OCI-LY7 (cell line): Measurements from ENCODE around the gene AGPAT3. TPM values are rescaled to one million over a fixed set of nuclear protein-coding genes. Genes with fewer than 3 reads are reported as not detected.

Experiments
- BruUV-seq: library from RNA; stranded (reverse); fragments of 400-500 nt; replicated peaks from 2 replicates; lab custom pipeline; 2021; lab: Mats Ljungman, UMichigan
- CTCF ChIA-PET: fragments of 300-600 bp; sonication (Branson Sonifier 250); formaldehyde crosslinking; loops from one replicate; lab custom pipeline; 2022; ENCODE audit warnings: antibody characterized with exemption; ENCODE audit not compliant: unreplicated experiment; lab: Charles Lee
- POLR2A ChIA-PET: fragments of 300-600 bp; sonication (Branson Sonifier 250); formaldehyde crosslinking; loops from one replicate; lab custom pipeline; 2022; ENCODE audit warnings: antibody characterized with exemption; lab: Charles Lee
- DNase-seq: peaks from one replicate; pipeline ENCODE4 v3.0.0-alpha.2; 2015; ENCODE audit warnings: low spot score
- H2AFZ ChIP-seq: fragments of 200-600 bp; sonication (generic), shearing (Covaris generic); 2 replicates; pipeline ENCODE4 v1.6.1; 2014; ENCODE audit warnings: mild to moderate bottlenecking, antibody characterized with exemption, low read length, moderate library complexity
- H3K27ac ChIP-seq: fragments of 200-600 bp; sonication (generic); 2 replicates; pipeline ENCODE4 v1.5.1; 2014; ENCODE audit warnings: mixed run types, low read depth, mild to moderate bottlenecking, moderate library complexity, low read length, inconsistent platforms; ENCODE audit not compliant: poor library complexity, severe bottlenecking
- H3K36me3 ChIP-seq: fragments of 200-600 bp; sonication (generic); 2 replicates; pipeline ENCODE4 v1.6.1; 2014; ENCODE audit warnings: mild to moderate bottlenecking, antibody characterized with exemption, low read length, moderate library complexity, mixed read lengths; ENCODE audit not compliant: insufficient read depth
- H3K4me1 ChIP-seq: fragments of 200-600 bp; sonication (generic); 2 replicates; pipeline ENCODE4 v1.5.1; 2014; ENCODE audit warnings: mild to moderate bottlenecking, low read length; ENCODE audit not compliant: insufficient read depth, poor library complexity, severe bottlenecking
- H3K4me2 ChIP-seq: fragments of 200-600 bp; sonication (generic); 2 replicates; pipeline ENCODE4 v1.6.1; 2014; ENCODE audit warnings: mild to moderate bottlenecking, low read length
- H3K4me3 ChIP-seq: fragments of 200-600 bp; sonication (generic); 2 replicates; pipeline ENCODE4 v1.5.1; 2014; ENCODE audit warnings: mild to moderate bottlenecking, low read depth, low read length; ENCODE audit not compliant: poor library complexity, severe bottlenecking
- H3K79me2 ChIP-seq: fragments of 200-600 bp; sonication (generic); 2 replicates; pipeline ENCODE4 v1.6.1; 2016; ENCODE audit warnings: low read depth, mild to moderate bottlenecking, low read length, moderate library complexity, mixed read lengths; ENCODE audit not compliant: insufficient read depth
- H3K9me2 ChIP-seq: fragments of 200-600 bp; sonication (generic); 2 replicates; pipeline ENCODE4 v1.6.1; 2016; ENCODE audit warnings: mild to moderate bottlenecking, low read length, mixed read lengths; ENCODE audit not compliant: insufficient read depth
- H3K9me3 ChIP-seq: fragments of 200-600 bp; sonication (generic); 2 replicates; pipeline ENCODE4 v1.6.1; 2014; ENCODE audit warnings: mild to moderate bottlenecking, mixed run types, low read length, mixed read lengths
- H4K20me1 ChIP-seq: fragments of 200-600 bp; sonication (generic); 2 replicates; pipeline ENCODE4 v1.6.1; 2014; ENCODE audit warnings: mild to moderate bottlenecking, antibody characterized with exemption, low read length, moderate library complexity, mixed read lengths; ENCODE audit not compliant: insufficient read depth
- EZH2phosphoT487 ChIP-seq: fragments of 200-600 bp; sonication (generic); IDR thresholded peaks from 2 replicates; pipeline ENCODE4 v1.6.1; 2018; ENCODE audit warnings: low read depth, borderline replicate concordance, mild to moderate bottlenecking, mixed run types, antibody characterized with exemption, low read length, moderate library complexity, mixed read lengths
- intact Hi-C: fragments of 100-400 bp; cut with micrococcal nuclease; formaldehyde crosslinking; loops from one replicate; pipeline ENCODE4 v1.10.0; 2022; ENCODE audit not compliant: unreplicated experiment
- total RNA-seq, 2 experiments: library from RNA; depleted of rRNA in 1 of 2; stranded (reverse); fragments of >200 nt in 1 of 2; shearing (Covaris generic) in 1 of 2; gene quantifications; 2 replicates each; pipeline ENCODE4 v1.2.3, GENCODE V29; 2014 to 2022
- TF ChIP-seq, protein P1 (sequence below): fragments of 200-600 bp; sonication (generic); conservative IDR thresholded peaks from 2 replicates; pipeline ENCODE4 v1.5.1; 2014; ENCODE audit warnings: mild to moderate bottlenecking, antibody characterized with exemption, low read length, moderate library complexity, mixed read lengths

The AGPAT3 gene
- total RNA-seq, 2 experiments from 2014 or later, result 9.2 to 33.4 TPM

DNA sequence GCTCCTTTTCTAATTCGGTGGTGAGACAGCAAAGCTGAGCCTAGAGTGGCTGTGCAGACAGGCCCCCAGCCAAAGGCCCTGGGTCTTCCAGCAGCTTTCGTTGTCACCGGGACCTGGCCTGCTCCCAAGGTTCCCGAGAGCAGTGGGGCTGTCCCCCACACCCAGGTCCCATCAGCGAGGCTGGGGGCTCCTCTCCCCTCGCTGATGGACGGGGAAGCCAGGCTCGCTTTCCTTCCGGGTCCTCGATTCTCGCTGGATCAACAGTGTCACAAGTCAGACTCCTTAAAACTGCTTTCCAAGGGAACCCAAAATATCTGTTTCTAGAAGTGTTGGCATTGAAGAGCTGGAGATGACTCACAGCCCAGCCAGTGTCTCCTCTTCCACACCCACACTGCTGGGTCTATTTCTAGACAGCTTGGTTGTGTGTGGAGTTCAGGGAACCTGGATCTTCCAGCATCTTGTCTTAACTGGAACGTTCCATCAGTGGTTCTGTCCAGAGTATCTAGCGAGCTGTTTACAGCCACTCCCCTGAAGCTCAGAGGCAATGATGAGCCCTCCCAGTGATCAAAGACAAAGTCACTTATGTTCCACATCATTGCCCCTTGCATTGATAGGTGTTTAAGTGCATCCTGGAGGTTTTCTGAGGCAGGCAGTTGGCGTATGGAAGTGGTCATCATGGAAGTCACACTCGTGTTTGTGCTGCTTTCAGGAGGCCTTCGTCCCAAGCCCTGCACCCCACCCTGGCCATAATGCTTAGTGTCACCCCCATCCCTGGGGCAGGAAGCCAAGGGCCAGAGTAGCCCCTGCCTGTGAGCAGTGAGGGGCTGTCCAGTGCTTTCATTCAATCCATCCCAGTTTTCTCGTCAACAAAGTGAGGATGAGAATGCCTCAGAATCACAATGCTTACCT is 40.4 kb upstream of the AGPAT3 start:
- no peak overlapping the region for H2AFZ ChIP-seq
- H4K20me1 ChIP-seq, result no peaks in the 10 kb centered on the region
- no peaks in the 10 kb centered on the region for H3K36me3 ChIP-seq
- H3K27ac ChIP-seq, result no peak overlapping the region
- DNase-seq, result no peak
- no peak overlapping the region for H3K4me3 ChIP-seq
- H3K4me1 ChIP-seq, result no peaks in the 10 kb centered on the region
- H3K4me2 ChIP-seq, result no peak overlapping the region
- intact Hi-C loops, result no loop called here
- H3K79me2 ChIP-seq, result no peaks in the 10 kb centered on the region
- no TSS peak for BruUV-seq
- H3K9me3 ChIP-seq, result no peaks in the 10 kb centered on the region
- CTCF ChIA-PET, result no interaction called here
- TF ChIP-seq, protein P1, sequence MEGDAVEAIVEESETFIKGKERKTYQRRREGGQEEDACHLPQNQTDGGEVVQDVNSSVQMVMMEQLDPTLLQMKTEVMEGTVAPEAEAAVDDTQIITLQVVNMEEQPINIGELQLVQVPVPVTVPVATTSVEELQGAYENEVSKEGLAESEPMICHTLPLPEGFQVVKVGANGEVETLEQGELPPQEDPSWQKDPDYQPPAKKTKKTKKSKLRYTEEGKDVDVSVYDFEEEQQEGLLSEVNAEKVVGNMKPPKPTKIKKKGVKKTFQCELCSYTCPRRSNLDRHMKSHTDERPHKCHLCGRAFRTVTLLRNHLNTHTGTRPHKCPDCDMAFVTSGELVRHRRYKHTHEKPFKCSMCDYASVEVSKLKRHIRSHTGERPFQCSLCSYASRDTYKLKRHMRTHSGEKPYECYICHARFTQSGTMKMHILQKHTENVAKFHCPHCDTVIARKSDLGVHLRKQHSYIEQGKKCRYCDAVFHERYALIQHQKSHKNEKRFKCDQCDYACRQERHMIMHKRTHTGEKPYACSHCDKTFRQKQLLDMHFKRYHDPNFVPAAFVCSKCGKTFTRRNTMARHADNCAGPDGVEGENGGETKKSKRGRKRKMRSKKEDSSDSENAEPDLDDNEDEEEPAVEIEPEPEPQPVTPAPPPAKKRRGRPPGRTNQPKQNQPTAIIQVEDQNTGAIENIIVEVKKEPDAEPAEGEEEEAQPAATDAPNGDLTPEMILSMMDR, result no peak
- TF ChIP-seq EZH2phosphoT487, result no peak
- H3K9me2 ChIP-seq, result no peaks in the 10 kb centered on the region
- POLR2A ChIA-PET, result no interaction called here

DNA sequence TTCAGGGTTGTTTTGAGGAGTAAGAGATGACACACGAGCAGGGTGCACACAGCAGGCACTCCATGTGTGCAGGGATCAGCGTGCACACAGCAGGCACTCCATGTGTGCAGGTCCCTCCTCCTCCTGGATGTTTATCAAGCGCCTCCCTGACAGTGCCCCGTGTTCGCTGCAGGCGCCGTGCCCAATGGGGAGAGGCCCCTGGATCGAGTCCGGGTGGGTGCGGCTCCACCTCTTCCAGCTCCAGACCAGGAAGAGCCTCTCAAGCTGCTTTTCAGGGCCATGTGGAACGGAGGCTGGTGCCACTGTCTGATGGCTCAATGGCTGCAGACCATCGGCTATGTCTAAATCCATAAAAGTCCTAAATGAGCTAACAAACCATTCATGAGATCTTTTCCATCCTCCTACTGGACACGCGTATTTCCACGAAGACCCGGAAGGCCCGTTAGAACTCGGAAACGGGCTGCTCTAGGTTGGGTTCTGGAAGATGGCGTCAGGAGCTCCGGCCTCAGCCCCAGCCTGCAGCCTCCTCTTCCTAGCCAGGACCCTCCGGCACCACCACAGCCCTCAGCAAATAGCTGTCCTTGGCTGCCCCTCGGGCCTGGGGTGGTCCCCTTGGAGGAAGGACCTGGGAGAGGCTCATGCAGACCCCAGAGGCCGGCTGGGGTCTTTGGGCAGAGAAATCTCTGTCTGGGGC is 39.6 kb upstream of the AGPAT3 start:
- TF ChIP-seq, protein P1, result no peak
- TF ChIP-seq EZH2phosphoT487, result no peak
- BruUV-seq, result no TSS peak
- ChIA-PET POLR2A (interaction anchor here (0.6 to 0.7 kb wide), 2 partner anchors 7 to 37 kb away, joined by 3 to 4 read pairs; no protein-coding TSS in a partner anchor), CTCF (no interaction called here)
- intact Hi-C loops, result no loop called here
- no peaks in the 10 kb centered on the region for H3K9me2 ChIP-seq
- H4K20me1 ChIP-seq, result no peaks in the 10 kb centered on the region
- no peak overlapping the region for H3K4me3 ChIP-seq
- H3K79me2 ChIP-seq, result no peaks in the 10 kb centered on the region
- no peak for DNase-seq
- no peak overlapping the region for H3K4me2 ChIP-seq
- no peak overlapping the region for H2AFZ ChIP-seq
- no peak overlapping the region for H3K27ac ChIP-seq
- H3K36me3 ChIP-seq, result no peaks in the 10 kb centered on the region
- H3K4me1 ChIP-seq, result no peaks in the 10 kb centered on the region
- H3K9me3 ChIP-seq, result no peaks in the 10 kb centered on the region
